Measurements from ENCODE around the gene DOK4.
"Not testable (repeated sequence)": the region's sequence is repeated elsewhere in the genome, so short reads cannot be mapped to it uniquely, and the experiment has no call there.

DNA sequence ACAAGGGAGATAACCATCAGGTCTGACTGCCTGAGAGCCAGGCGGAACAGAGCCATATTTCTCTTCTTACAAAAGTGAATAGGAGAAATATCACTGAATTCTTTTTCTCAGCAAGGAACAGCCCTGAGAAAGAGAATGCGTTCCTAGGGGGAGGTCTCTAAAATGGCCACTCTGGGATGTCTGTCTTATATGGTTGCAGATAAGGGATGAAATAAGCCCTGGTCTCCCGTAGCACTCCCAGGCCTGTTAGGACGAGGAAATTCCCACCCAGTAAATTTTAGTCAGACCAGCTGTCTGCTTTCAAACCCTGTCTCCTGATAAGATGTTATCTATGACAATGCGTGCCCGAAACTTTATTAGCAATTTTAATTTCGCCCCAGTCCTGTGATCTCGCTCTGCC is 46.3 kb downstream of the DOK4 start:
- not testable (repeated sequence) for TF ChIP-seq YY1 (IDR thresholded peaks at IDR 0.05; ENCODE audit: insufficient read depth, insufficient read length); ZNF274 (IDR thresholded peaks at IDR 0.05; ENCODE audit: low read depth, low read length); SUZ12 (IDR thresholded peaks at IDR 0.05; ENCODE audit: extremely low read depth, insufficient read depth, insufficient read length)

Data from NT2/D1 (cell line).